AG04450 (cell line): ENCODE measurements around the gene RNF220. TPM values are rescaled to one million over a fixed set of nuclear protein-coding genes. Genes with fewer than 3 reads are reported as not detected.

Experiments used
- CTCF ChIA-PET: fragments of 300-600, 350-600 bp; formaldehyde crosslinking; extraction: SDS; loops from one replicate; lab custom pipeline; 2022; ENCODE audit warnings: antibody characterized with exemption, inconsistent platforms; lab: Charles Lee
- POLR2A ChIA-PET: fragments of 350-600 bp; formaldehyde crosslinking; extraction: SDS; loops from one replicate; lab custom pipeline; 2021; ENCODE audit warnings: antibody characterized with exemption, inconsistent platforms; lab: Yijun Ruan, JAX
- DNase-seq: peaks from one replicate; pipeline ENCODE4 v3.0.0-alpha.2; 2011; ENCODE audit warnings: low read depth, low spot score
- H3K27ac ChIP-seq: one replicate; pipeline ENCODE4 v1.5.1; 2012; ENCODE audit warnings: low read depth, low read length, control low read depth
- H3K27me3 ChIP-seq: one replicate; pipeline ENCODE4 v1.6.0; 2012; ENCODE audit warnings: low read length; ENCODE audit not compliant: control insufficient read depth, insufficient read depth
- H3K4me3 ChIP-seq: 2 replicates; pipeline ENCODE4 v1.5.1; 2011; ENCODE audit warnings: mild to moderate bottlenecking, low read depth, low read length, control low read depth
- H3K9me3 ChIP-seq: 2 replicates; pipeline ENCODE4 v1.5.1; 2012; ENCODE audit warnings: low read length; ENCODE audit not compliant: control insufficient read depth, insufficient read depth
- polyA plus RNA-seq: library from polyadenylated mRNA; depleted of rRNA; stranded (reverse); fragments of >200 nt; gene quantifications from 2 replicates; pipeline ENCODE4 v1.2.3, GENCODE V29; 2011
- TF ChIP-seq, protein P1 (sequence below): IDR thresholded peaks from 2 replicates; pipeline ENCODE4 v1.5.1; 2011; ENCODE audit warnings: low read depth, low read length, control low read depth, inconsistent platforms

Gene RNF220
- polyA plus RNA-seq, 1 experiment = 46.4 TPM

DNA sequence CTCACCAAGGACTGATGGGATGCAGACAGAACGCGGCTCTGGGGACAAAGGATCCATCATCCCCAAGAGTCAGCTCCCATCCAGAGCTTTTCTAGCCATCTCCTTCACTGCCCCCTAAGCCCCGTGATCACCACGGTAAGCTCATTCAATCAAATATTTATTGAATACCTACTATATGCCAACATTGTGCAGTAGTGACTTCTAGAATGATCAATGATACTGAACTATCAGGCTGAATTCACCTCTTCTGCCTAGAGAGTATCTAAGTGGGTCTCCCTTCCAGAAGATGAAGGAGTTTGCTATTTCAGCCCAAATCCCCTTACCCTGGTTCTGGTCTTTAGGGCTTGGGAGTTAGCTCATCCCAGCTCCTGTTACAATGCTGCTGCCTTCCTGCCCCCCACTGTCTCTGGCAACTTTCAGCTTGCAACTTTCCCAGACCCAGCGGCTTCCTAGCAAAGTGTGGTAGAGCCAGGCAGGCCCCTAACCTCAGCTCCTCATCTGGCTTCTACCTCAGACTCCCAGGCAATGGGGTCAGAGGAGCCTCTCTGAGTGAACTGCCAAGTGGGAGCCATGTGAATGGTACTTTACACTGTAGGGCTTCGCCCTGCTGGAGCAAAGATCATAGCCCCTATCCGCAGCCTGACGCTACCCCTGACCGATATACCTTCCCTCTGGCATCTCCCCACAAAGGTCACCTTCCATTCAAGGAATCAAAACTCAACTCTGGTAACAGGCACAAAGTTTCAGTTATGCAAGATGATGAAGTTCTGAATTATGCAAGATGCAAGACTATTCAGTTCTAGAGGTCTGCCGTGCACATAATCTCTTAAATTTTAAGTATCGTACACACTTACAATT lies 248.3 kb downstream of the RNF220 start:
- H3K27ac ChIP-seq = no peak overlapping the region
- POLR2A ChIA-PET = interaction anchor here (0.9 kb wide), 1 partner anchor 22 kb away, joined by 3 read pairs; no protein-coding TSS in a partner anchor
- TF ChIP-seq, protein P1, sequence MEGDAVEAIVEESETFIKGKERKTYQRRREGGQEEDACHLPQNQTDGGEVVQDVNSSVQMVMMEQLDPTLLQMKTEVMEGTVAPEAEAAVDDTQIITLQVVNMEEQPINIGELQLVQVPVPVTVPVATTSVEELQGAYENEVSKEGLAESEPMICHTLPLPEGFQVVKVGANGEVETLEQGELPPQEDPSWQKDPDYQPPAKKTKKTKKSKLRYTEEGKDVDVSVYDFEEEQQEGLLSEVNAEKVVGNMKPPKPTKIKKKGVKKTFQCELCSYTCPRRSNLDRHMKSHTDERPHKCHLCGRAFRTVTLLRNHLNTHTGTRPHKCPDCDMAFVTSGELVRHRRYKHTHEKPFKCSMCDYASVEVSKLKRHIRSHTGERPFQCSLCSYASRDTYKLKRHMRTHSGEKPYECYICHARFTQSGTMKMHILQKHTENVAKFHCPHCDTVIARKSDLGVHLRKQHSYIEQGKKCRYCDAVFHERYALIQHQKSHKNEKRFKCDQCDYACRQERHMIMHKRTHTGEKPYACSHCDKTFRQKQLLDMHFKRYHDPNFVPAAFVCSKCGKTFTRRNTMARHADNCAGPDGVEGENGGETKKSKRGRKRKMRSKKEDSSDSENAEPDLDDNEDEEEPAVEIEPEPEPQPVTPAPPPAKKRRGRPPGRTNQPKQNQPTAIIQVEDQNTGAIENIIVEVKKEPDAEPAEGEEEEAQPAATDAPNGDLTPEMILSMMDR = 0 out of 2 replicates have a peak, but pooled peaks have one; percentile 5
- H3K4me3 ChIP-seq = no peak overlapping the region
- no peaks in the 10 kb centered on the region for H3K9me3 ChIP-seq
- H3K27me3 ChIP-seq = no peaks in the 10 kb centered on the region
- DNase-seq = no peak
- CTCF ChIA-PET = interaction anchor here (0.5 to 9.3 kb wide), 51 partner anchors 10 to 649 kb away, joined by 3 to 221 read pairs (median 4); partner anchors contain the start of genes ARMH1, RNU5D-1 and TMEM53

DNA sequence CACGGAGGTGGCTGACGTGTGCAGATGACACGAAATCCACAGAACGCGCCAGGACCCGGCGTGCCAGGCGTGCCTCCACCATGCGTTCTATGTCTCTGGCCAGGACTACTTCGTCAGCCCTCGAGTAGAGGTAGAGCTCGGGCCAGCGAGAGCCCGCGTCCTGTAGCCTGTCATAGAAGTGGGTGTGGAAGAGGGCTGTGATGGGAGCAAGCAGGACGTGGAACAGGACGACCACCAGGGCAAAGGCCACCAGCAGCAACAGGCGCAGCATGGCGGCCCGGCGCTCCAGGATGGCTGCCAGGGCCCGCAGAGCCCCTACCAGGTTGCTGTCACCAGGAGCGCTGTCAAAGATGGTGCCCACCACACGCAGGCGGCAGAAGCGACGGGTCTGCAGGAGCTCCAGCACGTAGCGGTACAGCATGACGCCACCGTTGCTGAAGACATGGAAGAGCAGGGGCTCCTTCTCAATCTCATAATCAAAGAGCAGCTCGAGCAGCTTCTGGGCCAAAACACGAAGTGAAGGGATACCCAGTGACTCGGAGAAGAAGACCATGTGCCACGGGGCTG lies 249.6 kb downstream of the RNF220 start:
- no peak for DNase-seq
- POLR2A ChIA-PET = interaction anchor here (0.6 kb wide), 1 partner anchor 23 kb away, joined by 3 read pairs; no protein-coding TSS in a partner anchor
- Histone ChIP-seq H3K27ac (no peak overlapping the region), H3K4me3 (no peak overlapping the region), H3K27me3 (no peaks in the 10 kb centered on the region), H3K9me3 (no peaks in the 10 kb centered on the region)
- TF ChIP-seq, protein P1 = no peak
- CTCF ChIA-PET = interaction anchor here (1.0 to 3.7 kb wide), 2 partner anchors 10 to 45 kb away, joined by 4 to 15 read pairs; no protein-coding TSS in a partner anchor

DNA sequence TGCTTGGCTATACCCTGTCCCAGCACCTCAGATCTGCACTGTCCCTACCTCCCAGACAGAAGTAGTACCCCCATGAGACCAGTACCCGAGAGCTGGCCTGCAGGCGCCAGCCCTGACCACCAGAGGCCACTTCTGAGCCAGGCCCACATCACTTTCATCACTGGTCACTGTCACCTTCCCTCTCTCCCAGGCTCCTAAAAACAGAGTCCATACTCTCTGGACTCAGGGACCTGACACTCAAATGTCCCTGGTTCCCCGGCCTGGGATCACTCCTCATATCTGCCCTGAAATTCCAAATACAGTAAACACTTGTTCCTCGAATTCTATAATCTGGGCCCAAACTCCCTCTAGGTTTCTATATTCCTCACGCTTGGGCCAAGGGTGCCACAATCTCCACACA lies 250.6 kb downstream of the RNF220 start:
- Histone ChIP-seq H3K4me3 (no peak overlapping the region), H3K27me3 (no peaks in the 10 kb centered on the region), H3K9me3 (no peaks in the 10 kb centered on the region), H3K27ac (no peak overlapping the region)
- DNase-seq = no peak
- ChIA-PET CTCF (interaction anchor here (0.6 to 3.7 kb wide), 7 partner anchors 8 to 153 kb away, joined by 3 to 15 read pairs (median 4); partner anchors contain the start of gene RNU5D-1), POLR2A (no interaction called here)
- TF ChIP-seq, protein P1 = peak; percentile 86

DNA sequence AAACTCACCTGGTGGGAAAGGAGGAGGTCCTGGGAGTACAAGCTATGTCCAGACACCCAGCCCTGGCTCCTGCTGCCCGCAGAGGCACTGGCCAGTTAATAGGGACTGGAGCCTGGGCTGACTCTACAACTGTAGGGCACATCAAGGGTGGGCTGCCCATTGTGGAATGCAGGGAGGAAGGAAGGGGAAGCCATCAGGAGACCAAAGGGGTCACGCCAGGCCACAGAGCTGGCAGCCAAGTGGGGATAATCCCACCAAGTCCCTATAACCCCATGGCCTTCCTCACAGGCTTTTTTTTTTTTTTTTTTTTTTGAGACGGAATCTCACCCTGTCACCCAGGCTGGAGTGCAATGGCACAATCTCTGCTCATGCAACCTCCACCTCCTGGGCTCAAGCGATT lies 254.5 kb downstream of the RNF220 start:
- H3K4me3 ChIP-seq = no peak overlapping the region
- H3K9me3 ChIP-seq = no peaks in the 10 kb centered on the region
- no peak overlapping the region for H3K27ac ChIP-seq
- TF ChIP-seq, protein P1 = no peak
- no peaks in the 10 kb centered on the region for H3K27me3 ChIP-seq
- POLR2A ChIA-PET = no interaction called here
- CTCF ChIA-PET = interaction anchor here (0.7 to 1.2 kb wide), 3 partner anchors 13 to 72 kb away, joined by 3 to 4 read pairs (median 3); no protein-coding TSS in a partner anchor
- DNase-seq = no peak

DNA sequence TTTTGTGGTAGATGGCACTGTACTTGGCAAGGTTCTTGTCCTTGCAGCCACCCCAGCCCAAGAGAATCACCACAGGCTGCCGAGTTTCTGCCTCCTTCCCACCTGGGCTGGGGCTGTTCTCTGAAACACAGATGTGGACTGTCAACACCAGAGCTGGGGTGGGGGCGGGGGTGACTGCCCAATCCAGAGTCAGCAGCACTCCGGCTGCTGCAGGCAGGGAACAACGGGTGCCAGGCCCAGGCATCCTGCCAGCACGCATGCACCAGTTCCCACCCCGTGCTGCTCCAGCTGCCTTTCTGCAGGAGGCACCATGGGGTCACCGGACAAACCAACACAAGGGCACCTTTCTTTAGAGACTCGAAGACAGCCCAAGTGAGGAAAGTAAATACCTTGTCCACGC lies 255.1 kb downstream of the RNF220 start:
- Histone ChIP-seq H3K27me3 (no peaks in the 10 kb centered on the region), H3K4me3 (no peak overlapping the region), H3K9me3 (no peaks in the 10 kb centered on the region), H3K27ac (no peak overlapping the region)
- DNase-seq = no peak
- TF ChIP-seq, protein P1 = no peak
- POLR2A ChIA-PET = no interaction called here
- CTCF ChIA-PET = interaction anchor here (0.7 to 1.1 kb wide), 2 partner anchors 15 to 71 kb away, joined by 3 read pairs; no protein-coding TSS in a partner anchor
